GM21360 (cell line): Measurements from ENCODE around the gene ZYX.

ENCODE experiments used
- ATAC-seq: cut with Tn5 transposase; IDR thresholded peaks from one replicate; pipeline ENCODE4 v1.9.1; 2021; ENCODE audit warnings: mild to moderate bottlenecking, moderate library complexity; ENCODE audit not compliant: unreplicated experiment

Gene ZYX

DNA sequence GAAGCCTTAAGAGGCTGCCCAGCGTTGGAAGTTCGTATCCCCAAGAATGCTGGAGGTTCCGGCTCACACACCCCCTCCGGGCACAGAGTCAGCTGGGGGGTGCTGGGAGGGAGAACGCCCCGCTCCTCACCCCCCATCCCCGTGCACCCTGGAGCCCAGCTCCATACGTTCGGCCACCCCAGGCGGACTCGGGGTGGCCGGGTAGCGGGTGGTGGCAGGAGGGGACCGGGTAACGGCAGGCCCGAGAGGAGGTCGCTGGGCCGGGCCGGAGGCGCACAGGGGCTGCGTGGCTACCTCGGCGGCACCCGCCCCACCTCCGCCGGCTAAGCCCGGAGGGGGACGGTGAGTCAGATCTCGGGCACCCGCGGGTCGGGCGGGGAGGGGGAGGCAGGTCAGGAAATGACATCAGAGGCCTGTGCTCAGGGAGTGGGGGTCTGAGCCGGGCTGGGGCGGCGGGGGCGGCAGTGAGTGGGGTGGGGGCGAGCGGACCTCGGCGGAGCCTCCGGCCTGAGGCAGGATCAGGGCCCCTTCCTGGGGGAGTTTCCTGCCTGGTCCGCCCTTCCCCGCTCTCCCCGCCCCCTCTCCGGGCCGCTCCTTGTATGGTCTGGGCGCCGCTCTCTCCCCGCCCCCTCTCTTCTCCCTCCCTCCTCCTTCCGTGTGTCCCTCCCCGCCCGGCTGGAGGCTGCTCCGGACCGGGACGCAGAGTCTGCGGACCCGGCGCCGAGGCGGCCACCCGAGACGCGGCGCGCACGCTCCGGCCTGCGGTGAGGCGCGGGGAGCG, at the start of gene ZYX:
Gene ZYX, plus strand, starts transcription at position 700 of the 781 bp plus-strand sequence. CDS start 227 bp downstream, outside the sequence.
- peak; percentile 75 for ATAC-seq

DNA sequence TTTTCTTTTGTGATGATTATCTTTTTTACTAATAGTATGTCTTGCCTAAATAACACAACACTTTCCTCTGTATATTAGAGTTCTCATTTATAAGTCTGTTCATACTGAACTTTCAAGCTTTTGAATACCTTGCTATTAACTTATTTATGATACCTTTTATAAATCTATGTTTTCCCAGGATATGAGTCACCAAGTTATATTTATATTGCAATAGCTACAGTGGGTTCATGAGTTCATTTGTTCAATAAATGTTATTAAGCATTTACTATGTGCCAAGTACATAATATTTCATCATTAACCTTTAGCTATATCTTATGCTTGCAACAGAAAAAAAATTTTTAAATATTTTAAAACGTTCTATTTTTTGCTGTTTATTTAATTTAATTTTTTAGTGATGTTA, 46.9 kb upstream of the ZYX start:
- no peak for ATAC-seq

- no peak for ATAC-seq
Measured at GRCh38 chr7:143337216-143337615, 43.9 kb upstream of the ZYX start.

DNA sequence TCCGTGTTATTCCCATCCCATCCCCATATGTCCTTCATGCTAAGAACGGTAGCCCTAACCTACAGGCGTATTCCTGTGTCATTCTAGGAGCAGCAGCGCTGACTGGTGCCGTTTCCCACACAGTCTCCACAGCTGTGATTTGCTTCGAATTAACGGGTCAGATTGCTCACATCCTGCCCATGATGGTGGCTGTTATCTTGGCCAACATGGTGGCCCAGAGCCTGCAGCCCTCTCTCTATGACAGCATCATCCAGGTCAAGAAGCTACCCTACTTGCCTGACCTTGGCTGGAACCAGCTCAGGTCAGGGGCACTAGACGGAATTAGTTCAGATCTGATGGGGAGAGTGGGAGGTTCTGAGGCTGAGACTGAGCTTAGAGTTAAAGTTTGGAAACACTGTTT, 39.3 kb upstream of the ZYX start:
- ATAC-seq: no peak

- no peak for ATAC-seq
Measured at GRCh38 chr7:143343596-143343995, 37.5 kb upstream of the ZYX start.

DNA sequence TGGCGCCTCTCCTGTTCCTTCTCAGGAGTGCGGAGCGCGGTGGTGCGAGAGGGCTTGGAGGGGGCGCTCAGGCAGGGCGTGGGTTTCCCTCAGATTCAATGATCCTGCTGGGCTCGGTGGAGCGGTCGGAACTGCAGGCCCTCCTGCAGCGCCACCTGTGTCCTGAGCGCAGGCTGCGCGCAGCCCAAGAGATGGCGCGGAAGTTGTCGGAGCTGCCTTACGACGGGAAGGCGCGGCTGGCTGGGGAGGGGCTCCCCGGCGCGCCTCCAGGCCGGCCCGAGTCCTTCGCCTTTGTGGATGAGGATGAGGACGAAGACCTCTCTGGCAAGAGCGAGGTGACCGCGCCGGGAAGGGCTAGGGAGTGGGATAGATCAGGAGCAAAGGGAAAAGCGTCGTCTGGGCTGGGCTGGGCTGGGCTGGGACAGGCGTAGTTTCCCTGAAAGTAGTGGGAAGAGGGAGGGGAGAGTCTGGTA, 35.7 kb upstream of the ZYX start:
- ATAC-seq: peak; percentile 96

GRCh38 chr7:143346018-143346417, 35.1 kb upstream of the ZYX start:
- no peak for ATAC-seq

- ATAC-seq: no peak
Measured at GRCh38 chr7:143347950-143348349, 33.2 kb upstream of the ZYX start.

DNA sequence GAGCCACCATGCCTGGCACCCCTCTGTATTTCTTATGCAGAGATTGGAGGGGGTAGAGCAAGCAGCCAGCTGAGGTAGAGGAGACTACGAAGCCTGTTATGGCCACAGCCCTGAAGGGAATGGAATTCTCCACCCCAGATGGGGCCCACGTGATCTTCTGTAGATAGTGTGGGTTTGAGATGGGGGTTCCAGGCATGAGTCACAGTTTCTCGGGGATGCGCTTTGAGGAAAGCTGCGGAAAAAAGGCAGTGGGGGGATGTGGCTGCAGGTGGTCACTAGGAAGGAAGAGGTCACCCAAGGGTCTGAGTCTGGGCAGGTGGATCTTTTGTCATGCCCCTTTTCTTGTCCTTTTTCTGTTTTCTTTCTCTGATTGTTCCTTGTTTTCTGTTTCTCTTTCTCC, 30.1 kb upstream of the ZYX start:
- ATAC-seq: no peak

- no peak for ATAC-seq
Measured at GRCh38 chr7:143351574-143351973, 29.6 kb upstream of the ZYX start.

DNA sequence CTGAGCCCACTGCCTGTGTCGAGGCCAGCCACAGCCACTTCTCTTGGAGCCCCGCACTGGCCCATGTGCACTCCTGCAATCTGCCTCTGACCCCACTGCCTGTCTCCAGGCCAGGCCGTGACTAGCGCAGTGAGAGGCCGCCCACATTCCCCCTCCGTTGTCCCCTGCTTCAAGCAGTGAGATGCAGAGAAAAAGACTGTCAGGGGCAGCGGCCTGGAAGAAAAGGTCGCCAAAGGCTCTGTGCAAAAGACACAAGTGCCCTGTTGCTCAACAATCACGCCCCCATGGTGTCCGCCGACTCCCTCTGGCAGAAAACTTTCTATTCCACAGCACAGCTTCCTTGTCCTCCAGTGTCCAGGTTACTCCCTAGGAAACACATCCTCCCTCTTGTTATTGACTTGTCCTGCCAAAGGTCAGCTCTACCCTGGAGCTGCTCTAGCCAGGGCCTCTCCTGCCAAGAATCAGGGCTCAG, 28.6 kb upstream of the ZYX start:
- no peak for ATAC-seq

GRCh38 chr7:143354376-143354775, 26.8 kb upstream of the ZYX start:
- no peak for ATAC-seq

DNA sequence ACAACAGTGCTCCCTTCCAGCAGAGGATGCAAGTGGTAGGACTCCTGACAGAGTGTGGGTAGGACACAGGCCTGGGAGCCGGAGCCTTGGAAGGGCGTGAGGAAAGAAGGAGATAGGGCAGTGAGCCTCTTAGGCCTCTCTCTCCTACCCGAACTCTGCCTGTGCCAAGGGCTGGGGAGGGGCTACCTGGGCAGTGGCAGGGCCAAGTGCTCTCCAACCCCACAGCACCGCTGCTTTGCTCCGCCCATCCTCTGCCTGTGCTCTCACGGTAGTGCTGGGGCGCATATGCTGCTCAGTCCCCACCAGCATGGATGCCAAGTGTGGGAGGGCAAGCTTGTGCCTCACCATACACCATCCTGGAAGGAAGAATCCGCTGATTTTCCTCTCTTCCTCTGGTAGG, 26.2 kb upstream of the ZYX start:
- no peak for ATAC-seq

DNA sequence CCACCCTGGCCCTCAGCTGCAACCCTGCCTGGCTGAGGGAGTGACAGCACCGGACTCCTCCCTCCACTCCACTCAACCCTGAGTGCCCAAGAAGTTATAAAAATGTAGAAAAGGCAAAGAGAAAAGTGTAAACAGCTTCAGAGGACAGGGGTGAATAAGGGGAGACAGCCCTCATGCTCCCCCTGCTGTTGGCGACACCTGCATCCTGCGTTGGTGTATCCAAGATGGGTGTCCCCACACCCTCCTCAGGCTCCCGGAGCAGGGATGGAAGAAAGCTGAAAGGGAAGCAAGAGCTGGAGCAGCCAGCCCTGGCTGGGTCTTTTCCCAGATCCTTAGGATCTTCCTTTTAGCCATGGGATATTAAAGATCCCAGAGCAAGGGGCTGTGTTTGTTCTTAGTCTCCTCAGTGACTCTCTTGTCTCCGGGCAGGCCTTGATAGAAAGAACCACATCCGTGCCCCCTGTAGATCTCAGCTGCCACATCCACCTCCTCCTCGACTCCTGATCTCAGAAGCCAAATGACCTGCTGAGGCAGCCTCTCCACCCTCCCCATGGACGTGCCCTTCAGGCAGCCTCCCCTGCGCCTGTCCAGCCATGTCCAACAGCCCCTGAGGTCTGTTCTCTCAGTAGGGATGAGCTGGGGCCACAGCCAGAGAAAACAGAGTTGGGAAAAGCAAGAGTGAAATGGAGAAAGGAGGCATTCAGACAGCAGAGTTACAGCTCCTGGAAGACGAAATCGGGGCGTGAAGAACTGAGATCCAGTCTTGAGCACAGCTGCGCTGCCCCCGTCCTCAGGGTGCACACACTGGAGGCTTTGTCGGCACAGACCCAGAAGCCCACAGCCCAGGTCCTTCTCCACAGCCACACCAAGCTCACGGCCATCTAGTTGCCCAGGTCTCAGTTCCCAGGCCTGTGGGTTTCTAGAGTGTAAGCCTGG, 25.4 kb upstream of the ZYX start:
- ATAC-seq: no peak

DNA sequence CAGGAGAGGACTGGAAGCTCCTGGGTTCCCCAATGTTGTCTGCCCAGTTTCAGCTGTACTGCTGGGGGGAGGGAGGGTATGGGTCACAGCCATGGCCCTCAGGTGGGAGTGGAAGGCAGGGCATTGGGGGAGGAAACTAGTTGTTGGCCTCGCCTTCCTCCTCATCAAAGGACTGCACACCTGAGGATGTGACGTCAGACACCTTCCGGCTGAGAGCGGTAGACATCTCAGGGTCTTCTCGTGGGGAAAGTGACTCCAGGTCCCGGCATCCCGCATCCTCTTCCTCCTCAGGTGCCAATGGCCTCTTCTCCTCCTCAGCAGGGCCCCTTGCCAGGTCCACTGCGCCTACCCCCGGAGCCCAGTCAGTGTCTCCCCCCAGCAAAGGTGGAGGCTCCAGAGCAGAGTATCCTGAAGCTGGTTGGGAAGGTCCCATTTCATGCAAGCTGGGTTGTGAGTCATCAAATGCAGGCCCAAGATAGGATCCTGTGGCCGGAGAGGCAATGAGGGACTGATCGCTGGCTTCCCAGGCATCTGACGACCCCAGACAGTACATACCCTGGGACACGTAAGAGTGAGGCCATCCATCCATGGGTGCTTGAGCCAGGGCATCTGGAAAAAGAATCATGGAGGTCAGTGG, 24.6 kb upstream of the ZYX start:
- no peak for ATAC-seq

DNA sequence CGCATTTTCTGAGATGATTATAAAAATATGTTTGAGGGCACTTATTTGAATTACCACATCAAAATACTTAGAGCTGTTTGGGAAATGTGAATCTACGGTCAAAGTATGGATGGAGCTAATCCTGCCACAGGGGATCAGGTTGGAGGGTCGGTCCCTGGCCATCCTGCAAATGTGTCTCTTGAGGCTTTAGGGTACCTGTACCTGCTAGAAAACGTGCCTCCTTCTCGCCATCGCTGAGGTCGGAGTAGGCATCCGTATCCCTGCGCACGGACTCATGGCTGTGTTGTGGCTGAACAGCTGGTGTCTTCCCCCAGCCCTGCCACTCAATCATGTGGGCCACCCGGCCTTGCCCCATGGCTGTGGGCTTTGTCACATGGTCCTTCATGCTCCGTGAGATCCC, 22.5 kb upstream of the ZYX start:
- ATAC-seq: no peak

DNA sequence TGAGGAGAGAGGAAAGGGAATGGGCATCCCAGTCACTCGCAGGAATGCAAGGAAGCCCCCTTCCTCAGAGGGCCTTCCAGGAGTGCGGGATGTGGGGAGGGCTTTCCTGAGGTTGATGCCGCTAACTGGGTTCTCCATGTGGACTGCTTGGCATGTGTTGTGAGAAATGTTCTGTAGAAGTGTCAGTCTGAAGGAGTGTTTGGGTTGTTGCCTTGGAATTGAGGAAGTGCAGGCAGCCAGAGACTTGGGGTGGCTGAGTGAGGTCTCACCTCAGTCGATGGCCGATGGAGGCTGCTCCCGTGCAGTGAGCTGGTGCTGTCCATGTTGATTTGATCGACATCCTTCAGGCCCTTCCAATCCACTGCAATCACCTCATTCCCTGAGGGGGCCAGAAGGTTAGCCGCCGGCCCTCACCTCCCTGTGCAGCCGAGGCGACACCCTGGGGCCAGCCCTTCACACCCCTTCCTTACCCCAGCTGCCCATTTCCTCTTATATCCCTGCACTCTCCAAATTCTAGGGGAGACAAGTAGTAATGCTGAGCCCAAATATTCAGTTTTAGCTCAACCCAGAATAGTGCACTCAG, 21.3 kb upstream of the ZYX start:
- ATAC-seq: no peak

DNA sequence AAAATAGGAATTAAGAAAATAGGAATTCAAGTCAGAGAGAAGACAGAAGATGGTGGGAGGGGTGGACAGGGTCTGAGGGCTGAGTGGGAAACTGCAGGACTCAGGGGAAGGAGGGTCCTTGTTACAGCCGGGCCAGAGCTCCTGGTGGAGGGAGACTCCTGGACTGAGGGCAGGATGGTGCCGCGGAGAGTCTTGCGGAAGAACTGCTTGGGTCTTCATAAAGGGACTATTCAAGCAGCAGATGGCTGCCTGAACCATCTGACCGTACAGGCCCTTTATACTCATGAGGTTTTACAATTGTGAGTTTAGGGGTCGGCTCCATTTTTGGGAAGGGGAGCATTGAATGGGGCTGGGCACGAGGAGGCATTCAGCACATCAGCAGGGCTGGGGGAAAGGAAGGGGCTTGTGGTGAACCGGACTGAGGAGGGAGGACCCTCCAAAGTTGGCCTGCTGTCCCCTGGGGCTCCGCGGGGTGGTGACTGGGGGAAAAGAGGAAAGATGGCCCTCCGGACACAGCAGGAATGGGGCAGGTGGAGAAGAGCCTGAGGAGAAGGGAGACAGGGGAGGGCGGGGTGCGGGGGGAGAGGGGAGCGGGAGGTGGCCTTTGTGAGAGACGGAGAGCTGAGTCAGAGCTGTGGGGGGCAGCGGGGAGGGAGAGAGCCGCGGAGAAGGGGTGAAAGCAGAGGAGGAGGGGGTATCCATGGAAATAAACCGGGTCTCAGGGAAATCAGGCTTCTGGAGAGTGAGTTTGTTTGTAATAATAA, 20.2 kb upstream of the ZYX start:
- ATAC-seq: no peak

- no peak for ATAC-seq
Measured at GRCh38 chr7:143361552-143362130, 19.5 kb upstream of the ZYX start.
